Heart right ventricle (tissue), 16 donors: ENCODE results near the gene PCBP3. TPM values are rescaled to one million over a fixed set of nuclear protein-coding genes. Genes with fewer than 3 reads are reported as not detected.

Source experiments
- ATAC-seq, 8 donors: fragments of 200-7000 bp; cut with Tn5 transposase; one replicate each; pipeline ENCODE4 v1.9.1; 2020; ENCODE audit warnings: mild to moderate bottlenecking in 8 of 8, moderate library complexity in 8 of 8, moderate number of reproducible peaks in 1 of 8
- DNase-seq, 2 donors: peaks; one replicate each; pipeline ENCODE4 v3.0.0-alpha.2; 2020
- H3K27ac ChIP-seq, 10 donors: fragments of 200-600 bp; sonication (generic) in 2 of 10; one replicate each; pipeline versions ENCODE4 v1.5.0 to v1.8.0; 2020 to 2022; ENCODE audit warnings: mild to moderate bottlenecking in 3 of 10
- H3K27me3 ChIP-seq, 7 donors: fragments of 200-600 bp; one replicate each; pipeline ENCODE4 v1.8.0; 2021 to 2022; ENCODE audit warnings: mild to moderate bottlenecking in 2 of 7
- H3K36me3 ChIP-seq, 9 donors: fragments of 200-600 bp; sonication (generic) in 1 of 9; one replicate each; pipeline versions ENCODE4 v1.5.0 to v1.8.0; 2020 to 2022; ENCODE audit warnings: mild to moderate bottlenecking in 2 of 9
- H3K4me1 ChIP-seq, 9 donors: fragments of 200-600 bp; sonication (generic) in 1 of 9; one replicate each; pipeline versions ENCODE4 v1.5.0 to v1.8.0; 2020 to 2022; ENCODE audit warnings: mild to moderate bottlenecking in 4 of 9
- H3K4me3 ChIP-seq, 10 donors: fragments of 200-600 bp; sonication (generic) in 2 of 10; one replicate each; pipeline versions ENCODE4 v1.5.0 to v1.8.0; 2020 to 2022; ENCODE audit warnings: mild to moderate bottlenecking in 7 of 10, moderate library complexity in 2 of 10
- H3K9me3 ChIP-seq, 11 donors: fragments of 200-600 bp in 10 of 11; sonication (generic) in 2 of 11; one replicate each; pipeline versions ENCODE4 v1.5.0 to v1.8.0; 2013 to 2022; ENCODE audit warnings: mild to moderate bottlenecking in 2 of 11, control low read depth in 1 of 11, moderate library complexity in 1 of 11
- WGBS, 2 donors: extraction: QIAGEN DNeasy Blood & Tissue Kit; methylation state at CpG; one replicate each; pipeline ENCODE4 v1.1.7; 2013; ENCODE audit warnings: inconsistent platforms in 1 of 2; 5-methylcytosine and 5-hydroxymethylcytosine counted together
- intact Hi-C, 10 donors: fragments of 100-400 bp; cut with DNase I; formaldehyde crosslinking; loops; one replicate each; pipeline versions ENCODE4 v1.11.1 to v1.14.2; 2022
- polyA plus RNA-seq, 2 donors: library from polyadenylated mRNA; stranded (reverse); fragments of 200-250 nt; gene quantifications; one replicate each; pipeline ENCODE4 v1.2.3, GENCODE V29; 2013
- total RNA-seq, 10 donors: library from RNA; stranded (reverse); fragmentation: NEBNext Ultra II Directional in 3 of 10; extraction: Animal tissue kit (Norgen Biotek cat#: 25700) in 3 of 10; gene quantifications; one replicate each; pipeline versions ENCODE4 v1.2.1 to v1.2.4, GENCODE V29; 2021 to 2023
- TF ChIP-seq, protein P1 (sequence below), 9 donors: fragments of 200-600 bp; sonication (generic) in 2 of 9; IDR thresholded peaks; one replicate each; pipeline versions ENCODE4 v1.5.0 to v1.8.0; 2021 to 2022; ENCODE audit warnings: antibody characterized with exemption in 9 of 9, mild to moderate bottlenecking in 5 of 9, moderate library complexity in 1 of 9
- donor health status: Arrhythmogenic right ventricular cardiomyopathy.
- donor health status: ischemic (EF 13 %, LVEDD 7.1; RV severe dilation, severe dysfunction).
- donor health status: healthy with polysubstance abuse.
- donor health status: DM: no; HTN: yes; CAD: no.
- donor health status: DM: no; HTN: no; CAD: no.
- donor health status: ischemic (EF 25% LVEDD 6.9; RV normal size, moderate dysfunction).
- donor health status: ischemic (EF 25% LVEDD 5.7; RV mildly dilated, moderate dysfunction).
- donor health status: healthy.
- donor health status: DM: yes; HTN: yes; CAD: no.
- donor health status: Ischemic cardiomyopathy.
- donor health status: ischemic (EF 35%, LVEDD 5.7; RV mildly dilated, moderate dysfunction).
- donor health status: nonischemic (EF 11% LVEDD 7.7; RV severe dilation, severe dysfunction).
- donor health status: DM: yes; HTN: yes; CAD: no.
- donor health status: PGD.
- donor health status: ischemic (EF 29% LVEDD 5.4; RV normal size, mild dysfunction).
- donor health status: nonischemic (EF 23%, LVEDD 6.1; RV moderate dilation, normal function).

PCBP3 gene
- total and polyA plus RNA-seq, 12 donors = 0.25 to 11.3 (median 1.2) TPM

DNA sequence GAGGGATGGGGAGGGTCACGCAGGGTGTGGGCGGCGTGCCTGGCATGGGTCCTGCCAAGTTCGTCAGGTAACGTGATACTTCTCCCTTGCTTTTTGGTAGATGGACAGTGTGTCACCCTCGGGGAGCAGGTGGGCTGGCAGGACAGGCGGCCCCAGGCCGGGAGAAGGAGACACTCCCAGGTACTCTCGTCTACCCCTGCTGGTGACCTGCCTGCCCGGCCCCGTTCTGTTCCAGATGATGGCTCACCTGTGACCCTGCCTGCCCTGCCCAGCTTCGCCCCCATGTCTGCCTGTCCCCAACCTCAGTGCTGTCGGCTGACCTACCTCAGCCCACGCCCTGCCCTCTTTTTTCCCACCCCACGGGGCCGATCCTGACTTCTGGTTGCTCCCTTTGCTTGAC, 144.7 kb downstream of the PCBP3 start:
- ATAC-seq = no peak
- WGBS, 2 donors = 82 to 91% methylated on average over 16 of the region's 16 CpGs
- Histone ChIP-seq H3K4me1 (no peaks in the 10 kb centered on the region), H3K27me3 (peaks cover 0 to 18% (median 2%) of the 10 kb centered on the region in 7 donors), H3K9me3 (no peaks in the 10 kb centered on the region), H3K4me3 (no peak overlapping the region), H3K36me3 (no peaks in the 10 kb centered on the region), H3K27ac (no peak overlapping the region)
- no peak for DNase-seq
- TF ChIP-seq, protein P1, sequence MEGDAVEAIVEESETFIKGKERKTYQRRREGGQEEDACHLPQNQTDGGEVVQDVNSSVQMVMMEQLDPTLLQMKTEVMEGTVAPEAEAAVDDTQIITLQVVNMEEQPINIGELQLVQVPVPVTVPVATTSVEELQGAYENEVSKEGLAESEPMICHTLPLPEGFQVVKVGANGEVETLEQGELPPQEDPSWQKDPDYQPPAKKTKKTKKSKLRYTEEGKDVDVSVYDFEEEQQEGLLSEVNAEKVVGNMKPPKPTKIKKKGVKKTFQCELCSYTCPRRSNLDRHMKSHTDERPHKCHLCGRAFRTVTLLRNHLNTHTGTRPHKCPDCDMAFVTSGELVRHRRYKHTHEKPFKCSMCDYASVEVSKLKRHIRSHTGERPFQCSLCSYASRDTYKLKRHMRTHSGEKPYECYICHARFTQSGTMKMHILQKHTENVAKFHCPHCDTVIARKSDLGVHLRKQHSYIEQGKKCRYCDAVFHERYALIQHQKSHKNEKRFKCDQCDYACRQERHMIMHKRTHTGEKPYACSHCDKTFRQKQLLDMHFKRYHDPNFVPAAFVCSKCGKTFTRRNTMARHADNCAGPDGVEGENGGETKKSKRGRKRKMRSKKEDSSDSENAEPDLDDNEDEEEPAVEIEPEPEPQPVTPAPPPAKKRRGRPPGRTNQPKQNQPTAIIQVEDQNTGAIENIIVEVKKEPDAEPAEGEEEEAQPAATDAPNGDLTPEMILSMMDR (IDR thresholded peaks at IDR 0.05) = no peak
- intact Hi-C loops = no loop called here

DNA sequence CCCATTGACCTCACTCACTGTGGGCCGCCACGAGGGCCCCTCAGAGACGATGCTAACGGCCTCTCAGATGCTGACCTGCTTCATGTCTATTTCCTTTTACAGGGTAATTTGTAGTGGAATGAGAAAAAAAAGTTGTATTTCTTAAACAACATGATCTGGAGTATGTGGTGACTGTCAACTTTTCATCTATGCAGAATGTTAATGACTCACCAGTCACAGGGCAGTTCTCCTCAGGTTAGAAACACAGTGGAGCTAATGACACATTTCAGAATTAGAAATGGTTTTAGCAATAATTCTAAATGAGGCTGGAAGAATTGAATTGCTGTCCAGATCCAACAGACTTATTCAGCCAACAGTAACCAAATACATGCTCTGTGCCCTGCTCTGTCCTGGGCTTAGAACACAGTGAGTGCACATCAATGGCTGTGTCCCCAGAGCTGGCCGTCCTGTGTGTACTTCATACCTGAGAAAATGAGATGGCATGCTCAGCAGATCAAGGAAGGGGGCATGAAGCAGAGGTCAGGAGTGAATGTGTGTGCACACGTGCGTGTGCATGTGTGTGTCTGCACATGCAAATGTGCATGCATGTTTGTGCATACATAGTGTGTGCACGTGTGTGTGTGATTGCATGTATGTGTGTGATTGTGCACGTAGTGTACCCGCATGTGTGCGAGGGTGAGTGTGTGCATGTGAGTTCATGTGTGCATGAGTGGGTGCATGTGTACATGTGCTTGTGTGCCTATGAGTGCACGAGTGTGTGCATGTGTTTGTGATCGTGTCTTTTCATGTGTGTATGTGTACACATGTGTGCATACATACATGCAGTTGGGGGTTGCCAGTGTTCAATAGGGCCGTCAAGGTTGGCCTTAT, 145.3 kb downstream of the PCBP3 start:
- ATAC-seq (no peak), DNase-seq (no peak)
- intact Hi-C loops = no loop called here
- H3K27me3 ChIP-seq = peaks cover 0 to 18% (median 2%) of the 10 kb centered on the region in 7 donors
- WGBS, 2 donors = 87 to 91% methylated on average over 14 of the region's 14 CpGs
- no peak overlapping the region for H3K4me3 ChIP-seq
- no peaks in the 10 kb centered on the region for H3K9me3 ChIP-seq
- H3K36me3 ChIP-seq = no peaks in the 10 kb centered on the region
- TF ChIP-seq, protein P1 (IDR thresholded peaks at IDR 0.05) = no peak
- H3K27ac ChIP-seq = no peak overlapping the region
- no peaks in the 10 kb centered on the region for H3K4me1 ChIP-seq

DNA sequence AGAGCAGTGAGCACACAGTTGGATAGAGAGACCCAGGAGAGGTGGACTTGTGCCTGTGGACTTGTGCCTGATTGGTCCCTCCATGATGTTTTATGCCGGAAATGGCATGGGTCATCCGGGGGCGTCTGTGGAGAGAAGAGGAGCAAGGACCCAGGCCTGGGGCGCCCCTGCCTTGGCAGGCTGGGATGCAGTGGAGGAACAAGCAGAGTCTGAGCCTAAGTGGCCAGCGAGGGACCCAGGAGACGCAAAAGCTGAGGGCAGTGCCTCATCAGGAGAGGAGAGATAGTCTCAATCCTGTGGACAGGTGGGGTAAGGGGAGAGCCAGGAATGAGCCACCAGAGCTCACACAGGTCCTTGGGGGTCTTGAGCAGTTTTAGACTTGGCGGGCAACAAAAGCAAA, 146.9 kb downstream of the PCBP3 start:
- Histone ChIP-seq H3K27ac (no peak overlapping the region), H3K36me3 (no peaks in the 10 kb centered on the region), H3K4me3 (no peak overlapping the region), H3K4me1 (no peaks in the 10 kb centered on the region), H3K27me3 (peaks cover 0 to 18% (median 2%) of the 10 kb centered on the region in 7 donors), H3K9me3 (no peaks in the 10 kb centered on the region)
- 89 to 90% methylated on average over 7 of the region's 7 CpGs for WGBS, 2 donors
- TF ChIP-seq, protein P1 (IDR thresholded peaks at IDR 0.05) = no peak
- intact Hi-C loops = no loop called here
- no peak for DNase-seq
- ATAC-seq = no peak

DNA sequence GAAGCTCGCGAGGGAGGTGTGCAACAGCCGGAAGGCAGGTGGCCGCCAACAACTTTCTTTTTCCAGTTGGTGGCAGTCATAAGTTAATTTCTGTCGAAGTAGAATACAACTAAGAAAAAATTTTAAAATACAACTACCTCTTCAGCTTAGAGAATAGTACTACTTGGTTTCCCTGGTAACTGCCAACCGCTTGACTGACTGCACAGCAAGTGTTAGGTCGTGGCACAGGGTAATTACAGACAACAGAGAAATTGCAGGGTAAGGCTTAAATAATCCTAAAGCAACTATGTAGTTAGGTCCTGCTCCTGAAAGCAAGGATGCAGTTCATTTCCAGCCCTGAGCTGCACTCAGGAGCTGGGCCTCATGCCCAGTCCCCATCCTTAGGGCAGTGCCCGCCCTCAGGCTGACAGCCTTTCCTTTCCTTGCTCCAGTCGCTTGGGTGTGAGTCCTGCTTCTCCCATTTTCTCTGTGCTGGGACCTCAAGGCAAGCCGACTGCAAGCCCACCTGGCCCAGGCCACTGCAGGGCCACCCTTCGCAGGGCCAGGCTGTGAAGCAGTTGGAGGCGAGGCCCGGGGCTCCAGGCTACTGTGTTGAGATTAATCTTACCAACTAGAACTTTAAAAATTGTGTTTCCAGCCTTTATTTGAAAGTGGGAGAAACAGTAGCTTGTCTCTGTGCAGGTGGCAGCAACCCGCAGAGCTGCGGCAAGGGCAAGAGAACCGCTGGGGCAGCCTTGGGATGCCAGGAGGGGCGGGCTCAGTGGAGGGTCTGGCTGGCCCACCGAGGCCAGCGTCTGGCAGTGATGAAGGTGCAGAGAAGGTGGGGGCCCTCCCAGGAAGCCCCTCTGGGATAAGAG, 148.3 kb downstream of the PCBP3 start:
- ATAC-seq = no peak
- WGBS, 2 donors = 84 to 89% methylated on average over 19 of the region's 19 CpGs
- TF ChIP-seq, protein P1 (IDR thresholded peaks at IDR 0.05) = no peak
- H3K4me1 ChIP-seq = no peaks in the 10 kb centered on the region
- no peak for DNase-seq
- intact Hi-C loops = no loop called here
- H3K27ac ChIP-seq = no peak overlapping the region
- peaks cover 0 to 16% (median 2%) of the 10 kb centered on the region in 7 donors for H3K27me3 ChIP-seq
- no peaks in the 10 kb centered on the region for H3K36me3 ChIP-seq
- no peak overlapping the region for H3K4me3 ChIP-seq
- no peaks in the 10 kb centered on the region for H3K9me3 ChIP-seq
